Pancreas (tissue), 10 donors: Measurements from ENCODE around the gene RAB4B. TPM values are rescaled to one million over a fixed set of nuclear protein-coding genes. Genes with fewer than 3 reads are reported as not detected.
"Not testable (repeated sequence)": the region's sequence is repeated elsewhere in the genome, so short reads cannot be mapped to it uniquely, and the experiment has no call there.

Experiments used
- ATAC-seq, 4 donors: fragments of 200-7000 bp; cut with Tn5 transposase; one replicate each; pipeline versions ENCODE4 v1.8.0 to v1.9.1; 2020; ENCODE audit warnings: mild to moderate bottlenecking in 4 of 4, moderate library complexity in 4 of 4
- DNase-seq, 6 donors: peaks; one replicate each; pipeline ENCODE4 v3.0.0-alpha.2; 2020
- FAIRE-seq: peaks from 2 replicates; lab custom pipeline; 2012; peaks lifted over from hg19 to GRCh38; lab: Jason Lieb, UNC
- H3K27ac ChIP-seq, 4 donors: fragments of 200-600 bp; sonication (generic); 1 replicate in 3 of 4; 2 replicates in 1 of 4; pipeline versions ENCODE4 v1.5.0 to v1.8.0; 2020
- H3K27me3 ChIP-seq, 4 donors: fragments of 200-600 bp; one replicate each; pipeline ENCODE4 v1.8.0; 2021
- H3K36me3 ChIP-seq, 3 donors: fragments of 200-600 bp; sonication (generic) in 1 of 3; one replicate each; pipeline versions ENCODE4 v1.5.0 to v1.8.0; 2020 to 2021
- H3K4me1 ChIP-seq, 3 donors: fragments of 200-600 bp; one replicate each; pipeline ENCODE4 v1.8.0; 2021
- H3K4me3 ChIP-seq, 4 donors: fragments of 200-600 bp; sonication (generic) in 2 of 4; one replicate each; pipeline versions ENCODE4 v1.5.0 to v1.8.0; 2020 to 2021
- H3K9me3 ChIP-seq, 4 donors: fragments of 200-600 bp; one replicate each; pipeline ENCODE4 v1.8.0; 2021
- WGBS, 2 donors: extraction: QIAGEN DNeasy Blood & Tissue Kit; methylation state at CpG; one replicate each; pipeline ENCODE4 v1.1.7; 2013; 5-methylcytosine and 5-hydroxymethylcytosine counted together
- intact Hi-C, 3 donors: fragments of 100-400 bp; cut with DNase I; formaldehyde crosslinking; loops; one replicate each; pipeline versions ENCODE4 v1.11.1 to v1.14.2; 2022
- polyA plus RNA-seq, 2 donors: library from polyadenylated mRNA; stranded (reverse); fragments of 200-250 nt; gene quantifications; one replicate each; pipeline ENCODE4 v1.2.3, GENCODE V29; 2013
- total RNA-seq, 6 donors: library from RNA; stranded (reverse); fragmentation: NEBNext Ultra II Directional in 4 of 6; extraction: Animal tissue kit (Norgen Biotek cat#: 25700) in 4 of 6; gene quantifications; one replicate each; pipeline versions ENCODE4 v1.2.1 to v1.2.4, GENCODE V29; 2021 to 2023
- TF ChIP-seq, protein P1 (sequence below), 4 donors: fragments of 200-600 bp; sonication (generic) in 3 of 4; IDR thresholded peaks; one replicate each; pipeline versions ENCODE4 v1.5.0 to v1.8.0; 2021; ENCODE audit warnings: antibody characterized with exemption in 4 of 4
- donor health status: healthy with polysubstance abuse.
- donor health status: DM: no; HTN: no; CAD: no; lungs with moderate emphysema.
- donor health status: DM: no; HTN: no; CAD: no.
- donor health status: control.
- donor health status: control.
- donor health status: Bipolar disorder and iron deficiency.
- donor health status: DM: yes; HTN: yes; CAD: no.
- donor health status: DM: no; HTN: no; CAD: no.
- donor health status: DM: no; HTN: no; CAD: no.
- donor health status: DM: yes; HTN: yes; CAD: no.

The RAB4B gene
- total and polyA plus RNA-seq, 8 donors, result 5.0 to 45.8 (median 10.5) TPM

GRCh38 chr19:40777645-40777936, 456 bp upstream of the RAB4B start:
- FAIRE-seq, result no peak
- TF ChIP-seq, protein P1, sequence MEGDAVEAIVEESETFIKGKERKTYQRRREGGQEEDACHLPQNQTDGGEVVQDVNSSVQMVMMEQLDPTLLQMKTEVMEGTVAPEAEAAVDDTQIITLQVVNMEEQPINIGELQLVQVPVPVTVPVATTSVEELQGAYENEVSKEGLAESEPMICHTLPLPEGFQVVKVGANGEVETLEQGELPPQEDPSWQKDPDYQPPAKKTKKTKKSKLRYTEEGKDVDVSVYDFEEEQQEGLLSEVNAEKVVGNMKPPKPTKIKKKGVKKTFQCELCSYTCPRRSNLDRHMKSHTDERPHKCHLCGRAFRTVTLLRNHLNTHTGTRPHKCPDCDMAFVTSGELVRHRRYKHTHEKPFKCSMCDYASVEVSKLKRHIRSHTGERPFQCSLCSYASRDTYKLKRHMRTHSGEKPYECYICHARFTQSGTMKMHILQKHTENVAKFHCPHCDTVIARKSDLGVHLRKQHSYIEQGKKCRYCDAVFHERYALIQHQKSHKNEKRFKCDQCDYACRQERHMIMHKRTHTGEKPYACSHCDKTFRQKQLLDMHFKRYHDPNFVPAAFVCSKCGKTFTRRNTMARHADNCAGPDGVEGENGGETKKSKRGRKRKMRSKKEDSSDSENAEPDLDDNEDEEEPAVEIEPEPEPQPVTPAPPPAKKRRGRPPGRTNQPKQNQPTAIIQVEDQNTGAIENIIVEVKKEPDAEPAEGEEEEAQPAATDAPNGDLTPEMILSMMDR (IDR thresholded peaks at IDR 0.05), result no peak

DNA sequence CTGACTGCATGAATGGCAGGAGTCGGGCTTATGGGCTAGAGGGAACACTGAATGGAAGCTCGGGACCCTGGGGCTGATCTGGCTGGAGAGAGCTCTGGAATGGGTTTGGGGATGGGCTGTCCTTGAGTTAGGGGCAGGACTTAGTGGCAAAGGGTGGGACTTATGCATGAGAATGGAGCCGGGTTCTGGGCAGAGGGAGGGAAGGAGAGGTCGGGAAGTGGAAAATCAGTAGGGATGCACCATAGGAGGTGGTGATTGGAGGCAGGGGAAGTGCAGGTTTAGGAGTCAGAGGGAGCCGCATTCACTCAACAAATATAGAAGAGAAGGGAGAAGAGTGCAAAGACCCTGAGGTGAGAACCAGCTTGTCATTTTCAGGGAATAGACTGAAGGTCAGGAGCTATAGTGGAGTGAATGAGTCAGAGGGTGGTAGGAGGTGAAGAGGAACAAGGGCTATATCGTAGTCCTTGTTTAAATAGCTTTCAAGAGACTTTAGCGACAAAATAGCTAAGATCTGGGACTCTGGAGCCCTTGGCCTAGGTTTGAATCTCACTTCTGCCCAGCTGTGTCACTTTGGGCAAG, 748 bp downstream of the RAB4B start:
- Histone ChIP-seq H3K27ac (peak overlapping the region; percentile 93 to 98 (median 95)), H3K9me3 (no peaks in the 10 kb centered on the region), H3K4me1 (peaks cover 0 to 8% (median 0%) of the 10 kb centered on the region in 3 donors), H3K36me3 (no peaks in the 10 kb centered on the region), H3K4me3 (peak overlapping the region; percentile 31 to 78 (median 68)), H3K27me3 (no peaks in the 10 kb centered on the region)
- DNase-seq, result no peak
- FAIRE-seq, result no peak
- intact Hi-C loops, result no loop called here
- WGBS, 2 donors, result 13 to 15% methylated on average over 7 of the region's 7 CpGs
- TF ChIP-seq, protein P1 (IDR thresholded peaks at IDR 0.05), result no peak
- ATAC-seq, result no peak

More at GRCh38 chr19:40777645-40777936, 456 bp upstream of the RAB4B start:
- peak overlapping the region; percentile 31 to 76 (median 58) for H3K4me3 ChIP-seq
- 0% methylated on average over 10 of the region's 10 CpGs for WGBS, 2 donors
- ATAC-seq (no peak), DNase-seq (no peak)
- H3K36me3 ChIP-seq, result no peaks in the 10 kb centered on the region
- H3K27me3 ChIP-seq, result no peaks in the 10 kb centered on the region
- no peaks in the 10 kb centered on the region for H3K9me3 ChIP-seq
- intact Hi-C loops, result no loop called here
- peaks cover 0 to 8% (median 0%) of the 10 kb centered on the region in 3 donors for H3K4me1 ChIP-seq
- H3K27ac ChIP-seq, result peak overlapping the region; percentile 93 to 98 (median 95)

DNA sequence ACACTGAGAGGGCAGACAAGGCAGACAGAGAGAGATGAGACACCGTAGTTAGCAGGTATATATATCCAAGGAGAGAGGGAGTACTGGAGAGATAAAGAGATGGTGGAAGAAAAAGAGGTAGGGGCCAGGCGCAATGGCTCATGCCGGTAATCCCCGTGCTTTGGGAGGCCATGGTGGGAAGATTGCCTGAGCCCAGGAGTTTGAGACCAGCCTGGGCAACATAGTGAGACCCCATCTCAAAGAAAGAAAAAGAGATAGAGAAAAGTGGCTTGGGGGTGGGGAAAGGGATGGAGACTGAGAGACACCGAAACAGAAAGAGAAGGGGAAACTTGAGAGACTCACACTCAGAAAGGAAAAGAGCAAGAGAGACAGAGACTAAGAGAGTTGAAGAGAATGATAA, 2.5 kb downstream of the RAB4B start:
- 96 to 98% methylated on average over 5 of the region's 5 CpGs for WGBS, 2 donors
- ATAC-seq, result no peak
- no peak overlapping the region for H3K4me3 ChIP-seq
- H3K9me3 ChIP-seq, result no peaks in the 10 kb centered on the region
- TF ChIP-seq, protein P1 (IDR thresholded peaks at IDR 0.05), result no peak
- H3K27ac ChIP-seq, result no peak overlapping the region
- H3K36me3 ChIP-seq, result no peaks in the 10 kb centered on the region
- H3K4me1 ChIP-seq, result peaks cover 0 to 8% (median 0%) of the 10 kb centered on the region in 3 donors
- no peaks in the 10 kb centered on the region for H3K27me3 ChIP-seq
- FAIRE-seq, result no peak
- no peak for DNase-seq
- intact Hi-C loops, result no loop called here

- Histone ChIP-seq H3K9me3 (no peaks in the 10 kb centered on the region), H3K27ac (no peak overlapping the region), H3K4me1 (peaks cover 0 to 8% (median 0%) of the 10 kb centered on the region in 3 donors), H3K4me3 (no peak overlapping the region), H3K36me3 (no peaks in the 10 kb centered on the region), H3K27me3 (no peaks in the 10 kb centered on the region)
- WGBS, 2 donors, result 96 to 97% methylated on average over 7 of the region's 7 CpGs
- DNase-seq (no peak), FAIRE-seq (no peak), ATAC-seq (no peak)
- intact Hi-C loops, result no loop called here
- TF ChIP-seq, protein P1 (IDR thresholded peaks at IDR 0.05), result no peak
These were observed 3.1 kb downstream of the RAB4B start for GRCh38 chr19:40781140-40781539.

DNA sequence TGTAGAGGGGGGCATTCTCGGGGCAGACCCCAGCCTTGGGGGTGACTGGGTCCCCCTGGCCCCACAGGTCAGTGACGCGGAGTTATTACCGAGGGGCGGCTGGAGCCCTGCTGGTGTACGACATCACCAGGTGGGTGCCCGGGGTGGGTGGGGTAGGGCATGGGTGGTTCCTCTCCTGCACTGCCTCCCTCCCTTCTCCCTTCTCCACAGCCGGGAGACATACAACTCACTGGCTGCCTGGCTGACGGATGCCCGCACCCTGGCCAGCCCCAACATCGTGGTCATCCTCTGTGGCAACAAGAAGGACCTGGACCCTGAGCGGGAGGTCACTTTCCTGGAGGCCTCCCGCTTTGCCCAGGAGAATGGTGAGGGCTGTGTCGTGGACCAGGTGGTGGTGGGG, 5.7 kb downstream of the RAB4B start:
- no peak for ATAC-seq
- Histone ChIP-seq H3K27ac (no peak overlapping the region), H3K36me3 (no peaks in the 10 kb centered on the region), H3K4me1 (peaks cover 0 to 5% (median 0%) of the 10 kb centered on the region in 3 donors), H3K27me3 (no peaks in the 10 kb centered on the region), H3K4me3 (no peak overlapping the region), H3K9me3 (no peaks in the 10 kb centered on the region)
- FAIRE-seq, result no peak
- TF ChIP-seq, protein P1 (IDR thresholded peaks at IDR 0.05), result no peak
- no peak for DNase-seq
- intact Hi-C loops, result no loop called here
- WGBS, 2 donors, result 92 to 93% methylated on average over 14 of the region's 14 CpGs

GRCh38 chr19:40784146-40784545, 6.1 kb downstream of the RAB4B start:
- H3K27me3 ChIP-seq, H3K36me3 ChIP-seq, H3K4me1 ChIP-seq, H3K9me3 ChIP-seq, H3K27ac ChIP-seq, intact Hi-C loops, FAIRE-seq, ATAC-seq, H3K4me3 ChIP-seq, DNase-seq: not testable (repeated sequence)
- WGBS, 2 donors, result 96 to 98% methylated on average over 2 of the region's 2 CpGs
